K562 (cell line): ENCODE data around the gene ZNF155. TPM values are rescaled to one million over a fixed set of nuclear protein-coding genes. Genes with fewer than 3 reads are reported as not detected.

Experiments used
- BRD9 ChIP-seq: fragments of 450-650 bp; IDR thresholded peaks from 2 replicates; pipeline ENCODE4 v1.6.1; 2018; ENCODE audit warnings: low read depth; ENCODE audit not compliant: partially characterized antibody
- CHD1 ChIP-seq: fragments of 200-600 bp; sonication (generic); IDR thresholded peaks from one replicate; pipeline ENCODE4 v1.6.1; 2012; ENCODE audit warnings: mild to moderate bottlenecking, moderate library complexity, low read length, inconsistent platforms
- E2F3 ChIP-seq: fragments of 250-450 bp; sonication (Bioruptor Pico); IDR thresholded peaks from 2 replicates; pipeline ENCODE4 v1.4.0; 2020; ENCODE audit warnings: mild to moderate bottlenecking
- FOS ChIP-seq: IDR thresholded peaks from 3 replicates; pipeline ENCODE4 v1.6.1; 2011; ENCODE audit not compliant: insufficient read length; ENCODE audit errors: extremely low read depth
- IRF9 ChIP-seq: fragments of 450-650 bp; IDR thresholded peaks from 2 replicates; pipeline ENCODE4 v1.6.1; 2016; ENCODE audit warnings: missing biosample characterization, missing genetic modification characterization
- JUND ChIP-seq, 2 experiments: IDR thresholded peaks; 2 replicates in 1 of 2; 3 replicates in 1 of 2; pipeline ENCODE4 v1.6.1; 2011; ENCODE audit warnings: borderline replicate concordance in 2 of 2, low read depth in 2 of 2, low read length in 2 of 2, improper control_type of control experiment in 1 of 2, missing biosample characterization in 1 of 2, missing genetic modification characterization in 1 of 2, missing genetic modification reagents in 1 of 2
- KDM4B ChIP-seq, 2 experiments: fragments of 450-650 bp in 1 of 2; sonication (generic) in 1 of 2; IDR thresholded peaks; 2 replicates each; pipeline ENCODE4 v1.6.1; 2016 to 2017; ENCODE audit warnings: borderline replicate concordance in 2 of 2, antibody characterized with exemption in 1 of 2, low read depth in 1 of 2, mild to moderate bottlenecking in 1 of 2
- MEF2D ChIP-seq: conservative IDR thresholded peaks from 2 replicates; pipeline ENCODE4 v1.6.1; 2016; ENCODE audit warnings: low read depth, missing genetic modification characterization, missing compliant biosample characterization
- MEIS2 ChIP-seq: fragments of 450-650 bp; IDR thresholded peaks from 2 replicates; pipeline ENCODE4 v1.6.1; 2014; ENCODE audit warnings: mild to moderate bottlenecking; ENCODE audit not compliant: partially characterized antibody
- MTA3 ChIP-seq: fragments of 450-650 bp; formaldehyde crosslinking; IDR thresholded peaks from 2 replicates; pipeline ENCODE4 v1.6.1; 2017; ENCODE audit warnings: mild to moderate bottlenecking, borderline replicate concordance
- MYBL2 ChIP-seq, 2 experiments: fragments of 450-650 bp in 1 of 2; sonication (generic) in 1 of 2; formaldehyde crosslinking in 1 of 2; IDR thresholded peaks; 2 replicates each; pipeline versions ENCODE4 v1.6.1 to v1.8.1; 2017 to 2022; ENCODE audit warnings: borderline replicate concordance in 1 of 2, inconsistent platforms in 1 of 2, low read depth in 1 of 2, mild to moderate bottlenecking in 1 of 2, missing genetic modification reagents in 1 of 2, moderate library complexity in 1 of 2
- PHF21A ChIP-seq: fragments of 450-650 bp; IDR thresholded peaks from 2 replicates; pipeline ENCODE4 v1.6.1; 2017; ENCODE audit warnings: low read depth, borderline replicate concordance
- RBBP5 ChIP-seq: fragments of 200-600 bp; sonication (generic); IDR thresholded peaks from 2 replicates; pipeline ENCODE4 v1.6.1; 2012; ENCODE audit warnings: borderline replicate concordance, mild to moderate bottlenecking, low read length, control low read depth, inconsistent platforms; ENCODE audit not compliant: insufficient read depth, poor library complexity, severe bottlenecking
- TEAD1 ChIP-seq, 2 experiments: fragments of 450-650 bp in 1 of 2; sonication (generic) in 1 of 2; formaldehyde crosslinking; IDR thresholded peaks; 2 replicates each; pipeline versions ENCODE4 v1.4.0 to v1.8.0; 2020 to 2022; ENCODE audit warnings: mild to moderate bottlenecking in 2 of 2, missing genetic modification reagents in 1 of 2
- THRAP3 ChIP-seq: fragments of 450-650 bp; IDR thresholded peaks from 2 replicates; pipeline ENCODE4 v1.6.1; 2016; ENCODE audit warnings: mild to moderate bottlenecking, inconsistent platforms, borderline replicate concordance
- ZNF197 ChIP-seq: fragments of 200-800 bp; sonication (Bioruptor generic); IDR thresholded peaks from 2 replicates; pipeline ENCODE4 v1.6.1; 2016; ENCODE audit warnings: low read depth, missing genetic modification characterization, missing compliant biosample characterization
- ZSCAN29 ChIP-seq: fragments of 450-650 bp; IDR thresholded peaks from 2 replicates; pipeline ENCODE4 v1.6.1; 2017
- polyA plus RNA-seq, 8 experiments: library from polyadenylated mRNA; depleted of rRNA in 4 of 8; stranded (reverse) in 5 of 8; unstranded in 3 of 8; fragments of >200 nt; fragmentation: Nextera tagmentation in 2 of 8; fragmentation: Illumina TruSeq in 1 of 8; extraction: Ambion mirVana in 2 of 8; extraction: Trizol in 1 of 8; gene quantifications; 2 replicates each; pipeline versions ENCODE4 v1.2.1 to v1.2.3, GENCODE V29; 2011 to 2014; ENCODE audit warnings: inconsistent platforms in 1 of 8, missing spikeins in 1 of 8
- total RNA-seq, 7 experiments: library from RNA; depleted of rRNA in 6 of 7; stranded (reverse); fragments of >200 nt in 6 of 7; fragmentation: Illumina TruSeq in 2 of 7; extraction: Trizol in 2 of 7; gene quantifications; 2 replicates each; pipeline versions ENCODE4 v1.2.1 to v1.2.3, GENCODE V29; 2011 to 2021; ENCODE audit warnings: low replicate concordance in 1 of 7
- TF ChIP-seq, protein P1 (sequence below): fragments of 450-650 bp; formaldehyde crosslinking; conservative IDR thresholded peaks from 2 replicates; pipeline ENCODE4 v1.4.0; 2022; ENCODE audit warnings: mild to moderate bottlenecking, missing genetic modification characterization
- TF ChIP-seq, protein P2 (sequence below): sonication (generic); formaldehyde crosslinking; IDR thresholded peaks from 2 replicates; pipeline ENCODE4 v1.8.0; 2023; ENCODE audit warnings: mild to moderate bottlenecking, missing genetic modification reagents

Gene ZNF155
- total and polyA plus RNA-seq, 9 of the 15 experiments (the other 6 are each of a cell fraction or from before 2014, with no cell fraction given) = 0.09 to 0.76 (median 0.37) TPM

- TF ChIP-seq, protein P1, sequence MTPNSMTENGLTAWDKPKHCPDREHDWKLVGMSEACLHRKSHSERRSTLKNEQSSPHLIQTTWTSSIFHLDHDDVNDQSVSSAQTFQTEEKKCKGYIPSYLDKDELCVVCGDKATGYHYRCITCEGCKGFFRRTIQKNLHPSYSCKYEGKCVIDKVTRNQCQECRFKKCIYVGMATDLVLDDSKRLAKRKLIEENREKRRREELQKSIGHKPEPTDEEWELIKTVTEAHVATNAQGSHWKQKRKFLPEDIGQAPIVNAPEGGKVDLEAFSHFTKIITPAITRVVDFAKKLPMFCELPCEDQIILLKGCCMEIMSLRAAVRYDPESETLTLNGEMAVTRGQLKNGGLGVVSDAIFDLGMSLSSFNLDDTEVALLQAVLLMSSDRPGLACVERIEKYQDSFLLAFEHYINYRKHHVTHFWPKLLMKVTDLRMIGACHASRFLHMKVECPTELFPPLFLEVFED (CRISPR knock-in tag) = no peak
- TF ChIP-seq THRAP3 (no peak), RBBP5 (peak; percentile 61), KDM4B (IDR thresholded peaks at IDR 0.05; ENCODE audit: borderline replicate concordance in 2 of 2, low read depth in 1 of 2) (no peak), PHF21A (no peak), IRF9 (0 out of 2 replicates have a peak, but pooled peaks have one; percentile 25), ZSCAN29 (peak; percentile 66; the same call in 1 of the 2 replicates), FOS (no peak), ZNF197 (CRISPR knock-in tag) (no peak; the same call in 1 of the 2 replicates), TEAD1 (CRISPR knock-in tag; IDR thresholded peaks at IDR 0.05) (0 out of 4 replicates have a peak, but pooled peaks of 1 of the 2 experiments have one; percentile 34), E2F3 (CRISPR knock-in tag) (no peak), MYBL2 (IDR thresholded peaks at IDR 0.05; ENCODE audit: low read depth) (no peak), MYBL2 (CRISPR knock-in tag; IDR thresholded peaks at IDR 0.05; ENCODE audit: borderline replicate concordance) (no peak), MEF2D (no peak; the same call in 1 of the 2 replicates), BRD9 (no peak), JUND (IDR thresholded peaks at IDR 0.05; ENCODE audit: borderline replicate concordance, low read depth, low read length) (0 out of 2 replicates have a peak, but pooled peaks have one; percentile 39), JUND (tag; IDR thresholded peaks at IDR 0.05; ENCODE audit: borderline replicate concordance, low read depth, low read length) (no peak; the same call in 2 of the 3 replicates), MEIS2 (peak; percentile 2), CHD1 (no peak), MTA3 (no peak)
- TF ChIP-seq, protein P2, sequence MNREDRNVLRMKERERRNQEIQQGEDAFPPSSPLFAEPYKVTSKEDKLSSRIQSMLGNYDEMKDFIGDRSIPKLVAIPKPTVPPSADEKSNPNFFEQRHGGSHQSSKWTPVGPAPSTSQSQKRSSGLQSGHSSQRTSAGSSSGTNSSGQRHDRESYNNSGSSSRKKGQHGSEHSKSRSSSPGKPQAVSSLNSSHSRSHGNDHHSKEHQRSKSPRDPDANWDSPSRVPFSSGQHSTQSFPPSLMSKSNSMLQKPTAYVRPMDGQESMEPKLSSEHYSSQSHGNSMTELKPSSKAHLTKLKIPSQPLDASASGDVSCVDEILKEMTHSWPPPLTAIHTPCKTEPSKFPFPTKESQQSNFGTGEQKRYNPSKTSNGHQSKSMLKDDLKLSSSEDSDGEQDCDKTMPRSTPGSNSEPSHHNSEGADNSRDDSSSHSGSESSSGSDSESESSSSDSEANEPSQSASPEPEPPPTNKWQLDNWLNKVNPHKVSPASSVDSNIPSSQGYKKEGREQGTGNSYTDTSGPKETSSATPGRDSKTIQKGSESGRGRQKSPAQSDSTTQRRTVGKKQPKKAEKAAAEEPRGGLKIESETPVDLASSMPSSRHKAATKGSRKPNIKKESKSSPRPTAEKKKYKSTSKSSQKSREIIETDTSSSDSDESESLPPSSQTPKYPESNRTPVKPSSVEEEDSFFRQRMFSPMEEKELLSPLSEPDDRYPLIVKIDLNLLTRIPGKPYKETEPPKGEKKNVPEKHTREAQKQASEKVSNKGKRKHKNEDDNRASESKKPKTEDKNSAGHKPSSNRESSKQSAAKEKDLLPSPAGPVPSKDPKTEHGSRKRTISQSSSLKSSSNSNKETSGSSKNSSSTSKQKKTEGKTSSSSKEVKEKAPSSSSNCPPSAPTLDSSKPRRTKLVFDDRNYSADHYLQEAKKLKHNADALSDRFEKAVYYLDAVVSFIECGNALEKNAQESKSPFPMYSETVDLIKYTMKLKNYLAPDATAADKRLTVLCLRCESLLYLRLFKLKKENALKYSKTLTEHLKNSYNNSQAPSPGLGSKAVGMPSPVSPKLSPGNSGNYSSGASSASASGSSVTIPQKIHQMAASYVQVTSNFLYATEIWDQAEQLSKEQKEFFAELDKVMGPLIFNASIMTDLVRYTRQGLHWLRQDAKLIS (CRISPR knock-in tag) = no peak
Measured at GRCh38 chr19:44002566-44003460, 18.8 kb downstream of the ZNF155 start, which contains the start of gene ZNF230 (continued).
